A673 (cell line): ENCODE data around the gene KEL. TPM values are rescaled to one million over a fixed set of nuclear protein-coding genes. Genes with fewer than 3 reads are reported as not detected.

Source experiments
- BruUV-seq: library from RNA; stranded (reverse); fragments of 400-500 nt; replicated peaks from 2 replicates; lab custom pipeline; 2021; lab: Mats Ljungman, UMichigan
- CTCF ChIA-PET: fragments of 300-600 bp; sonication (Branson Sonifier 250); formaldehyde crosslinking; loops from one replicate; lab custom pipeline; 2022; ENCODE audit warnings: antibody characterized with exemption; lab: Charles Lee
- POLR2A ChIA-PET: fragments of 300-600 bp; sonication (Branson Sonifier 250); formaldehyde crosslinking; loops from one replicate; lab custom pipeline; 2022; ENCODE audit warnings: antibody characterized with exemption; ENCODE audit not compliant: low non-redundant PET; lab: Charles Lee
- DNase-seq: peaks from one replicate; pipeline ENCODE4 v3.0.0-alpha.2; 2015; ENCODE audit warnings: low spot score
- H3K27ac ChIP-seq: fragments of 200-600 bp; sonication (generic); 2 replicates; pipeline ENCODE4 v1.5.1; 2016; ENCODE audit warnings: mixed run types, low read depth, mild to moderate bottlenecking, mixed read lengths, antibody characterized with exemption, low read length; ENCODE audit not compliant: poor library complexity, severe bottlenecking
- H3K27me3 ChIP-seq: fragments of 200-600 bp; sonication (generic); replicated peaks from 2 replicates; pipeline ENCODE4 v1.6.1; 2017; ENCODE audit warnings: mixed run types, low read depth, mild to moderate bottlenecking, mixed read lengths, antibody characterized with exemption, low read length; ENCODE audit not compliant: insufficient read depth, poor library complexity
- H3K36me3 ChIP-seq: fragments of 200-600 bp; sonication (generic); 2 replicates; pipeline ENCODE4 v1.6.1; 2016; ENCODE audit warnings: mixed run types, mild to moderate bottlenecking, mixed read lengths, antibody characterized with exemption, low read length; ENCODE audit not compliant: insufficient read depth, poor library complexity, severe bottlenecking
- H3K4me1 ChIP-seq: fragments of 200-600 bp; sonication (generic); 2 replicates; pipeline ENCODE4 v1.6.1; 2017; ENCODE audit warnings: mixed run types, mild to moderate bottlenecking, mixed read lengths, antibody characterized with exemption, low read length; ENCODE audit not compliant: insufficient read depth, poor library complexity, severe bottlenecking
- H3K4me3 ChIP-seq: fragments of 200-600 bp; sonication (generic); 2 replicates; pipeline ENCODE4 v1.5.1; 2016; ENCODE audit warnings: low read depth, mixed run types, mild to moderate bottlenecking, mixed read lengths, low read length; ENCODE audit not compliant: poor library complexity, severe bottlenecking
- H3K9me3 ChIP-seq: fragments of 200-600 bp; sonication (generic); 2 replicates; pipeline ENCODE4 v1.6.1; 2016; ENCODE audit warnings: mixed run types, low read depth, mild to moderate bottlenecking, mixed read lengths, antibody characterized with exemption, low read length; ENCODE audit not compliant: poor library complexity, severe bottlenecking
- EZH2 ChIP-seq: fragments of 200-600 bp; sonication (generic); IDR thresholded peaks from 2 replicates; pipeline ENCODE4 v1.6.1; 2017; ENCODE audit warnings: borderline replicate concordance, low read depth, mild to moderate bottlenecking, mixed read lengths, antibody characterized with exemption, low read length; ENCODE audit not compliant: poor library complexity, severe bottlenecking
- intact Hi-C: fragments of 100-400 bp; cut with micrococcal nuclease; formaldehyde crosslinking; loops from one replicate; pipeline ENCODE4 v1.10.0; 2022; ENCODE audit not compliant: unreplicated experiment
- total RNA-seq: library from RNA; stranded (reverse); gene quantifications from 2 replicates; pipeline ENCODE4 v1.2.3, GENCODE V29; 2021
- TF ChIP-seq, protein P1 (sequence below): fragments of 300-800, 200-600 bp; sonication (generic); conservative IDR thresholded peaks from 2 replicates; pipeline ENCODE4 v1.5.1; 2017; ENCODE audit warnings: low read depth, mild to moderate bottlenecking, antibody characterized with exemption, low read length, moderate library complexity, mixed read lengths

Gene KEL
- total RNA-seq, 1 experiment from 2014 or later: not detected

DNA sequence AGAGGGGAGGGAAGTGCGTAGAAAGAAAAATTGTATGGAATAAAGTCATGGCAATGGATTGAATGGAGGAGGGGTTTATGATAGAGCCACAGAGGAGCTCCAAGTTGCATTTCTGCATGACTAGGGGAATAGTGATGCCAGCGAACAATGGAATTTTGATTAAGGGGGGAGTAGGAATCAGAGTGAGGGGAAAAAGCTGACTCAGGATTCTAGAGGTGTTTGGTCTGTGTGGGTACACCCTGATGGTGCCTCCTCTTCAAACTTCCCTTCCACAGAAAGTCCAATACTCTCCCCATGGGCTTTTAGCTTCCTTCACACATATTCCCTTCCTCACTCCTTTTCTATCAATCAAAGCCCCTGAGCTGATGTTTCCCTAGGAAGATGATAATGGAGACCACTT is 1.8 kb upstream of the KEL start:
- Histone ChIP-seq H3K27me3 (peaks cover 2% of the 10 kb centered on the region), H3K36me3 (no peaks in the 10 kb centered on the region), H3K27ac (no peak overlapping the region), H3K4me3 (no peak overlapping the region), H3K9me3 (no peaks in the 10 kb centered on the region), H3K4me1 (no peaks in the 10 kb centered on the region)
- no peak for TF ChIP-seq EZH2
- TF ChIP-seq, protein P1, sequence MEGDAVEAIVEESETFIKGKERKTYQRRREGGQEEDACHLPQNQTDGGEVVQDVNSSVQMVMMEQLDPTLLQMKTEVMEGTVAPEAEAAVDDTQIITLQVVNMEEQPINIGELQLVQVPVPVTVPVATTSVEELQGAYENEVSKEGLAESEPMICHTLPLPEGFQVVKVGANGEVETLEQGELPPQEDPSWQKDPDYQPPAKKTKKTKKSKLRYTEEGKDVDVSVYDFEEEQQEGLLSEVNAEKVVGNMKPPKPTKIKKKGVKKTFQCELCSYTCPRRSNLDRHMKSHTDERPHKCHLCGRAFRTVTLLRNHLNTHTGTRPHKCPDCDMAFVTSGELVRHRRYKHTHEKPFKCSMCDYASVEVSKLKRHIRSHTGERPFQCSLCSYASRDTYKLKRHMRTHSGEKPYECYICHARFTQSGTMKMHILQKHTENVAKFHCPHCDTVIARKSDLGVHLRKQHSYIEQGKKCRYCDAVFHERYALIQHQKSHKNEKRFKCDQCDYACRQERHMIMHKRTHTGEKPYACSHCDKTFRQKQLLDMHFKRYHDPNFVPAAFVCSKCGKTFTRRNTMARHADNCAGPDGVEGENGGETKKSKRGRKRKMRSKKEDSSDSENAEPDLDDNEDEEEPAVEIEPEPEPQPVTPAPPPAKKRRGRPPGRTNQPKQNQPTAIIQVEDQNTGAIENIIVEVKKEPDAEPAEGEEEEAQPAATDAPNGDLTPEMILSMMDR: no peak
- no TSS peak for BruUV-seq
- ChIA-PET CTCF (no interaction called here), POLR2A (no interaction called here)
- no peak for DNase-seq
- intact Hi-C loops: no loop called here

DNA sequence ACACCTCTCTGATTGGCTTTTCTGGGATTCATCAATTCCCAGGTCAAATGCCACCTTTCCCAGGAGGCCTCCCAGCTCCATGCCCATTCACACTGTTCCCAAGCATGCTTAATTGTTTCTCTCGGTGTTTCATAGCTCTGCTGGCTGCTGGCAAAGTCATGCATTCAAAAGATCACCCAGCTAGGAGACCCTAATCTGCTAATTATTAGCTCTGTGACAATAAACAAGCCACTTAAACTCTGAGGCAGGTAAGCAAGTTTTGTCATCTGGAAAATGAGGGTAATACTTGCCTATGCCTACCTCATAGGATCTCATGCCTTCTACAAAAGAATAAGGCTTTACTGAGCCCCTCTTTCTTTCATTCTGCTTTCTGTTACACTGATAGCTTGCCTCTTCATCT is 828 bp upstream of the KEL start:
- DNase-seq: no peak
- ChIA-PET CTCF (no interaction called here), POLR2A (no interaction called here)
- no peaks in the 10 kb centered on the region for H3K4me1 ChIP-seq
- peaks cover 3% of the 10 kb centered on the region for H3K27me3 ChIP-seq
- TF ChIP-seq, protein P1: no peak
- no peak for TF ChIP-seq EZH2
- BruUV-seq: no TSS peak
- H3K9me3 ChIP-seq: no peaks in the 10 kb centered on the region
- no peak overlapping the region for H3K4me3 ChIP-seq
- intact Hi-C loops: no loop called here
- H3K27ac ChIP-seq: no peak overlapping the region
- no peaks in the 10 kb centered on the region for H3K36me3 ChIP-seq

DNA sequence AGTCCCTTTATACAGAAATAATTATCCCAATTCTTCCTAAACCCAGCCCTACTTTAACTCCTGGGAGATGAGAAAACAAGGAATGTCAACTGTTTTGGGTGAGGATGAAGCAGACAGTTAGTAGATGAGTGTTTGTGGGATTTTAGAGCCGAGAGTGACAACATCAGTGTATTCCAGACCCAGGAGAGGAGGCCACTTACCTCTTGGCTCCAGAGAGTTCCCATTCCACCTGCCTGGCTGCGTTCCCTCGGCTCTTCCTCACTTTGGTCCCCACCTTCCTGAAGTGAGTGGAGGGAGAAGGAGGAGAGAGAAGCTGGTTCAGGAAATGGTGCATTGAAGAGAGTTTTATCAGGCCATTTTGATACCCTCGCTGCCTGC is 579 bp downstream of the KEL start:
- ChIA-PET CTCF (no interaction called here), POLR2A (no interaction called here)
- intact Hi-C loops: no loop called here
- no peak overlapping the region for H3K4me3 ChIP-seq
- H3K36me3 ChIP-seq: no peaks in the 10 kb centered on the region
- no peak for DNase-seq
- H3K9me3 ChIP-seq: no peaks in the 10 kb centered on the region
- no TSS peak for BruUV-seq
- no peak overlapping the region for H3K27ac ChIP-seq
- peaks cover 3% of the 10 kb centered on the region for H3K27me3 ChIP-seq
- no peaks in the 10 kb centered on the region for H3K4me1 ChIP-seq
- TF ChIP-seq EZH2: no peak
- TF ChIP-seq, protein P1: no peak
